Cardiac muscle cell (in vitro differentiated cells and primary cell): ENCODE results near the gene FRMPD2. TPM values are rescaled to one million over a fixed set of nuclear protein-coding genes. Genes with fewer than 3 reads are reported as not detected.
A peak's percentile ranks its signal among the peaks of the same experiment; 100 is the strongest.

ENCODE experiments used
- DNase-seq, 2 donors: peaks; one replicate each; pipeline versions ENCODE4 v3.0.0 to v3.0.0-alpha.2; 2010 to 2017; ENCODE audit warnings: low read depth in 1 of 2, low spot score in 1 of 2
- H3K27ac ChIP-seq: fragments of 200-600 bp; sonication (generic); 2 replicates; pipeline ENCODE4 v1.5.1; 2016
- H3K27me3 ChIP-seq: fragments of 200-600 bp; sonication (generic); 2 replicates; pipeline ENCODE4 v1.6.0; 2016; ENCODE audit warnings: control low read depth
- H3K36me3 ChIP-seq: fragments of 200-600 bp; sonication (generic); 2 replicates; pipeline ENCODE4 v1.5.1; 2016; ENCODE audit warnings: control low read depth
- H3K4me1 ChIP-seq: fragments of 200-600 bp; sonication (generic); 2 replicates; pipeline ENCODE4 v1.8.1; 2017; ENCODE audit warnings: low read depth, mild to moderate bottlenecking, mixed run types
- H3K4me3 ChIP-seq: fragments of 200-600 bp; sonication (generic); 2 replicates; pipeline ENCODE4 v1.5.1; 2016; ENCODE audit warnings: mild to moderate bottlenecking
- H3K9me3 ChIP-seq: fragments of 200-600 bp; sonication (generic); 2 replicates; pipeline ENCODE4 v1.5.1; 2017; ENCODE audit warnings: low read depth, mild to moderate bottlenecking, control low read depth
- CTCF ChIP-seq: IDR thresholded peaks from 2 replicates; pipeline ENCODE4 v1.5.1; 2012; ENCODE audit warnings: low read depth, mild to moderate bottlenecking, low read length
- polyA plus RNA-seq: library from polyadenylated mRNA; unstranded; fragments of >200 nt; fragmentation: Nextera tagmentation; extraction: Ambion mirVana; gene quantifications from 2 replicates; pipeline ENCODE4 v1.2.1, GENCODE V29; 2016
- total RNA-seq: library from RNA; depleted of rRNA; stranded (reverse); fragments of >200 nt; gene quantifications from 2 replicates; pipeline ENCODE4 v1.2.3, GENCODE V29; 2016

FRMPD2 gene
- total and polyA plus RNA-seq, 2 experiments from 2014 or later, result 2.3 to 3.0 TPM

GRCh38 chr10:48287417-48288391 is 13.2 kb upstream of the FRMPD2 start:
- Histone ChIP-seq H3K36me3 (no peaks in the 10 kb centered on the region), H3K9me3 (no peaks in the 10 kb centered on the region), H3K27ac (peak overlapping the region; percentile 54), H3K27me3 (no peaks in the 10 kb centered on the region), H3K4me3 (no peak overlapping the region), H3K4me1 (peaks cover 19% of the 10 kb centered on the region)
- DNase-seq, result peak in 1 of 2 donors; percentile 30
- TF ChIP-seq CTCF, result no peak

GRCh38 chr10:48286356-48286755 is 11.9 kb upstream of the FRMPD2 start:
- Histone ChIP-seq H3K36me3 (no peaks in the 10 kb centered on the region), H3K27ac (no peak overlapping the region), H3K27me3 (no peaks in the 10 kb centered on the region), H3K9me3 (no peaks in the 10 kb centered on the region), H3K4me3 (no peak overlapping the region), H3K4me1 (peaks cover 19% of the 10 kb centered on the region)
- DNase-seq, result no peak
- TF ChIP-seq CTCF, result no peak

- Histone ChIP-seq H3K4me3 (no peak overlapping the region), H3K4me1 (peaks cover 19% of the 10 kb centered on the region), H3K9me3 (no peaks in the 10 kb centered on the region), H3K27ac (no peak overlapping the region), H3K36me3 (no peaks in the 10 kb centered on the region), H3K27me3 (no peaks in the 10 kb centered on the region)
- no peak for TF ChIP-seq CTCF
- no peak for DNase-seq
These were observed 11.2 kb upstream of the FRMPD2 start for GRCh38 chr10:48285710-48286109.

- DNase-seq, result no peak
- Histone ChIP-seq H3K4me3 (no peak overlapping the region), H3K27me3 (no peaks in the 10 kb centered on the region), H3K36me3 (no peaks in the 10 kb centered on the region), H3K27ac (no peak overlapping the region), H3K9me3 (no peaks in the 10 kb centered on the region), H3K4me1 (peaks cover 19% of the 10 kb centered on the region)
- TF ChIP-seq CTCF, result no peak
These were observed 10.3 kb upstream of the FRMPD2 start for GRCh38 chr10:48284811-48285210.

- peaks cover 19% of the 10 kb centered on the region for H3K4me1 ChIP-seq
- no peaks in the 10 kb centered on the region for H3K27me3 ChIP-seq
- no peaks in the 10 kb centered on the region for H3K9me3 ChIP-seq
- H3K4me3 ChIP-seq, result no peak overlapping the region
- TF ChIP-seq CTCF, result no peak
- DNase-seq, result no peak
- H3K27ac ChIP-seq, result no peak overlapping the region
- H3K36me3 ChIP-seq, result no peaks in the 10 kb centered on the region
These were observed 9.6 kb upstream of the FRMPD2 start for GRCh38 chr10:48284002-48284546.
